Retina (tissue), 1 donor: Measurements from ENCODE around the gene CNDP2.

Experiments
- DNase-seq: peaks from one replicate; pipeline ENCODE4 v3.0.0-alpha.2; 2016

The CNDP2 gene

DNA sequence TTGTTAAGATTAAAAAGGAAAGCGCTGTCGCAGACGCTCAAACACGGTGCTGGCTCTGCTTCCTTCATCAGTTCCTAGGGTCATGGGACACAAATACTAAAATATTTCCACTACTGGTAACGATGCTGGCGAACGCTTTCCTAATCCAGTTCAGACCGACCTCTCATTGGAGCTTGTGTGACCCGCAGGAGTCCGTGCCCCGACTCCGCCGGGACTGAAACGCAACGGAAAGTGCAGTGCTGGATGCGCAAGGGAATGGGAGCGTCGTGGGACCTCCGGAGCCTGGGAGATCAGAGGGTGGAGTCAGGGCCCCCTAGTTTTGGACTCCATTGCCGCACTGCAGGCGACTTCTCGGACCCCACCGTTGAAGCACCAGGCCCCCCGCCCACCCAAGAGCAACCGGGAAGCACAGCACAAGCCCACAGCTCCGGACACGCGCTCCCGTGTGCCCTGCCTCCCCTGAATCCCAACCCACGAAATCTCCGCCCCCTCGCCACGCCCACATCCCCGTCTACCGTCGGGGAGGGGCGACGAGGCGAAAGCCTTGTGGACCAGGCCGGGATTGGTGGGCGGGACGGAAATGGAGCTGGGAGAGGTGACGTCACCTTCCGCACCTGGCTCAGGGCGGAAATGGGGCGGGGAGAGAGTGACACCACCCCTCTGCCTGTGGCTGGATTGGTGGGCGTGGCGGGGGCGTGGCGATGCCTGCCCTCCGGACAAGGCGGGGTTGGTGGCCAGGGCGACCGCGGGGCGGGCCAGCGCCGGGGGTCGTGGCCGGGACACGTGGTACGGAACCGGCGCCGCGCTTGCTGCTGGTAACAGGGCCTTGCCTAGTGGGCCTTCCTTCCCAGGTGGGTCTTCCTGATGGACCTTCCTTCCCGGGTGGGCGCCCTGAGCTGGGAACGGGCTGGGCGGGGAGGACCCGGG lies at the start of gene CNDP2:
TSS of gene CNDP2 (plus strand) at position 783 of the 927 bp plus-strand sequence. CDS start 3,611 bp downstream, outside the sequence.
- peak; percentile 99 for DNase-seq

DNA sequence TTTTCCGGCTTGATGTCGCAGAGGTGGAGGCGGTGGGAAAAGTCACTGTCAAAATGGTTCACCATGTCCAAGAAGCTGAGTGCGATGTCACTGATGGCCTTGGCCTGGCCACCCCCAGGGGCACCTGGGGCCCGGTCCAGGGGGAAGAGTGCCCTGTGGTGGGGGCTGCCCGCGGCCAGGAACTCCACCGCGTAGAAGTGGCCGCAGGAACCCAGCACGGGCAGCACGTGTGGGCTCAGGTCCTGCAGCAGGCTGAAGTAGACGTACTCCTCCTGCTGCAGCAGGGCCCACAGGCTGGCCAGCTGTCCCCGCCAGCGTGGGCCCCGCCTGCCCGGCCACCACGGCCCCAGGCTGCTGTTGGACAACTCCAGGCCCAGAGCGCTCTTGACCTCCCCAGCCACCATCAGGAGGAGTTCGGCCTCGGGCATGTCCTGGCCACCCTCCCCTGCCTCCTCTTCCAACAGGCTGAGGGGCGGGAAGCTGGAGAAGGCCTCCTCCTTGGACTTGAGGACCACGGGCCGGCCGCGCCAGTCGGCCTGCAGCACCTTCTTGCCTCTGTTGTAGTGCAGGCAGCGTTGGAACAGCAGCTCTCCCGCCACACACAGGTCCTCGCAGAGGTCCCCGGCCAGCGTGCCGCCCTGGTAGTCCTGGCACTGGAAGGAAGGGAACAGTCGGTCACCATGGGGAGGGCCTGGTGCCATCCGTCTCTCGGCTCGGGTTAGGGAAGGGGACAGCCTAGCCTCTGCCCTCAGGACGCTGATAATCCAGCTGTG lies 49.3 kb upstream of the CNDP2 start:
- DNase-seq: no peak

DNA sequence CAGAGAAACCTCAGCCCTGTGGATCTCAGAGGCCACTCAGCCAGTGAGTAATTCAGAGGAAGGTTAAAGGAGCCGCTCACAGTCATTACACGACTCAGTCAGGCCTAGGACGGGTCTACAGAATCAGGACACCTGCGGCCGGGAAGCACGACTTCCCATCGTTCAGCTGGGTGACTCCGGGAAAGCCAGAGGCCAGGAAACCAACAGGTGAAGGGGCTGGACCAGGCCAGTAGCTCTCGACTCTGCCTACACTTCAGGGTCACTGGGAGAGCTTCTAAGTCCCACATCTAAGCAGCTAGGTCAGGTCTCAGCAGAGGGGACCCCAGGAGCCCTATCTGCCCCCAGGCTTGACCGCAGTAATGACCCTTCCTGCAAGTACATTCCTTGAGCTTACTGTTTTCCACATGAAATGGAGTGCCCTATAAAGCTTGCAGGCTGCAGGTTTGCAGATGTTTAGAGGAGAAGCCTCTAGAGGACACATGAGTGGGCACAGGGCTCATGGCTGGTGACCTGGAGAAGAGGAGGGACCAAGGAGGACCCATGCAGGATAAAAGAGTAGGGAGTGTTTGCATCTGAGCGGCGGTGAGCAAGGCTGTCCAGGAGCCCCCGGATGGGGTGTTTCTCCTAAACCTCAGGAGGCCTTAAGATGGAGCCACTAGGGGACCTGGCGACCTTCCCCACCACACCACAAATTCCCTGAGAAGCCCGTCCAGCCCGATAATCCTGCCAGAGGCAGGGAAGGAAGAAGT lies 48.6 kb upstream of the CNDP2 start:
- DNase-seq: no peak

DNA sequence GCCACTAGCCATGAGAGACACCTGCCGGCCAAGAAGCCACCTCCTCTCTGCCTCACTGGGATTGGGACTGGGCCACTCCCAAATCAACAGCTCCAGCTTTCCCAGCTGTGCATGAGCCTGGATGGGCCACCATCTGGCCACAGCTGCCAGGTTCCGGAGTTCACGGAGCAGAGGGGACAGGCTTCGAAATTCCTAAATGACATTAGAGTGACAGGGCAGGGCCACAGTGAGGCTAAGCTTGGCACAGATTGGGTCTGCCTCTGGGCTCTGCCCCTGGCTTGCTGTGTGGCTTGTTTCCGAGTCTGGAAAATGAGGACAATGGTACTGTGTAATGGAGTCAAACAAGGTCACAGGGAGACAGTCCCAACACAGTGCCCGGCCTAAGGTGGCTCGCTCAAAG lies 45.5 kb upstream of the CNDP2 start:
- DNase-seq: peak; percentile 48

DNA sequence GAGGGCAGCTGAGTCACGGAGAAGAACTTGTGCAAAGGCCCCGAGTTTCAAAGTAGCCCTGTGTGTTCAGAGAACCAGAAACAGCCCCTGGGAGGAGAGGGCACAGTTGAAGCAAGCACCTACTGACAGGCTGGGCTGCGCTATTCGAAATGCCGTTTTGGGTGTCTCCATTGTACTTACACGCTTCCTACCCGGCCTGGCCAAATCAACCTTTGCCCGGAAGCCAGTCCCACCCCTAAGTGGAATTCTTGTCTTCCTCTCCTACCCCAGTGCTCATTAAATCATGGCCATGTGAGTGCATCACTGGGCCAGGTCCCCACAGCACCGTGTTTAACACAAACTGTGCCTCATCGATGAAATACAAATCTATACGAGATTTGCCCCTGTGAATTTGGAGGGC lies 45.0 kb upstream of the CNDP2 start:
- no peak for DNase-seq

- peak; percentile 91 for DNase-seq
Observed at GRCh38 chr18:74453016-74453566, 43.1 kb upstream of the CNDP2 start.

DNA sequence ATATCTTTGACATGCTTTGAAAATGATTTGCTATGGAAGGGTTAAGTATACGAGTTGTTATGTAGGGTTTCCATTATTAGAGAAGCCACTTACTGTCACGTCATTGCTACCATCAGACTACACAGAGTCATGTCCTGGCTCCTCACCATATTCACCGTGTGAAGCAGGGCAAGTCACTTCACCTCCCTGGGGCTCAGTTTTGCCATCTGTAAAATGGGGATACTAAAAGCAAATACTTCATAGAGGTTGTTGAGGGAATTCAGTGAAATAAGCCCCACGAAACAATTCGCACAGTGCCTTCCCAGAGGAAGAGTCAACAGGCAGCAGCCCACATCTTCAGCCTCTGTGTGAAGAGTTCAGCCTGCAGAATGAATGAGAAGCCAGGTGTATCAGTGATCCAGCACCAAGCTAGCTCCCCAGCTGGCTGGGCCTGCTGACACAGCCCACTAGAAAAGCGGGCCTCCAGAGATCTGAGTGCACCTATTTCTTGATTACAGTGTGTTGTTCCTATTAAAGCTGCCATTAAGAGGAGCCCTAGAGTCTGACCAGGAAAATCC lies 42.4 kb upstream of the CNDP2 start:
- peak; percentile 52 for DNase-seq

- peak; percentile 50 for DNase-seq
Observed at GRCh38 chr18:74454279-74454751, 41.8 kb upstream of the CNDP2 start.

- DNase-seq: no peak
Observed at GRCh38 chr18:74455386-74455785, 40.8 kb upstream of the CNDP2 start.

DNA sequence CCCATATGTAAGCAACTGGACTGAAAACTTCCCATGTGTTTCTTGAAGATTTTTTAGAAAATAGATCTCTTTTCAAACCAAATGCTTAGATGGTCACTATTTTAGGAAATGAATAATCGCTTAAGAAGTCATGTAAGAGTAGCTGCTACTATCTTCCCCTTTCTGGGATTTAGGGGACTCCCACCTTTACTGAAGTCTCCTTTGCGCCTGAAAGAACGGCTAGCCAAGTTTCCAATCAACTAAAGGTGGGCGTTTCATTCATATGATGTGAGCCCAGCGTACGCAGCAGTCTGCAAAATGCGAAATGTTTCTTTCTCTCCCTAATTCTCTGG lies 40.2 kb upstream of the CNDP2 start:
- DNase-seq: no peak

- DNase-seq: peak; percentile 79
Observed at GRCh38 chr18:74456349-74457042, 39.7 kb upstream of the CNDP2 start.

DNA sequence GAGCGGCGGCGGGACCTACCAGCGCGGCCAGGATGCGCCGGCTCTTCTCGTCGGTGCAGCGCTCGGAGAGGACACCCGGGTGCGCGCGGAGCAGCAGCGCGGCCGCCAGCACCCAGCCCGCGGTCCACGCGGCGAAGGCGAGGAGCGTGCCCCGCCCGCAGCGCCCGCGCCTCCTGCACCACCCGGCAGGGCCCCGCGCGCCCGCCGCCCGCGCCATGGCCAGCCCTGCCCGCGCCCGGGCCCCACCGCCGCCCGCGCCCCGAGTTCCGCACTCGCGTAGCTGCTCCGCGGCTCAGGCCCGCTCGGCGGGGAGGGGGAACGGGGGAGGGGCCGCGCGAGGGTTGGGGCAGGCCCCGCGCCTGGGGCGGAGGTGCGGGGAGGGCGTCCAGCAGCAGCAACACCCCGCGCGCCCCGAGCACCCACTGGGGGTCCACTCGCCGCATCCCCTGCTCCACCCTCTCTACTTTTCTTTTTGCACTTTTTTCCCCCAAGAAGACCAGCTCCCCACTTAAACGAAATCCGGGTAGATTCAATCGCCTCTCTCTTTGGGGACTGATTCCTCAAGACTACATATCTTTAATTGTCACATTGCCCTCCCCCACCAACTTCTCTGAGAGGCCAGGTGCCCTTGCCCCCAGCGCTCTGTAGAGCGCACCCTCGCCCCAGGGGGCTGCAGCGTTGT lies 39.0 kb upstream of the CNDP2 start, which contains the start of gene DIPK1C:
TSS of gene DIPK1C (minus strand) at position 266 of the 682 bp plus-strand sequence. CDS start at position 217, 49 bp downstream.
- peak; percentile 55 for DNase-seq

- DNase-seq: peak; percentile 82
Observed at GRCh38 chr18:74457725-74458421, 38.3 kb upstream of the CNDP2 start.

DNA sequence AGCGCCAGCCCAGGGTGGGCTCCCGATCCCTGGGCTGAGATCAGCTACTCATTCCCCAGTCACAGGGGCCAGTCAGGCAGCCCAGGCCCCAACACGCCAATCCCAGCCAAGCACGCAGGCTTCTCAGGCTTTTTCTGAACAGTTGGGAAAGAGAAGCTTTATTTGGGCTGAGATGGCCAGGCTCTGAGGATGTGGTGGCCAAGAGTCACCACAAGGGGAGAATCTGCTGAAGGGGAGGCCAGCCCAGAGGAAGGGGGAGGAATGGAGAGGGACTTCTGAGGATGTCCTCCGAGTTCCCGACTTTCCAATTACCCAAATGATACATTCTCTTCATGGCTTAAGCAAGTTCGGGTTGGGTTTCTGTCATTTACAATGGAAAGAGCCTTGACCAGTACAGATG lies 36.3 kb upstream of the CNDP2 start:
- DNase-seq: peak; percentile 57

- DNase-seq: no peak
Observed at GRCh38 chr18:74460825-74461224, 35.3 kb upstream of the CNDP2 start.

DNA sequence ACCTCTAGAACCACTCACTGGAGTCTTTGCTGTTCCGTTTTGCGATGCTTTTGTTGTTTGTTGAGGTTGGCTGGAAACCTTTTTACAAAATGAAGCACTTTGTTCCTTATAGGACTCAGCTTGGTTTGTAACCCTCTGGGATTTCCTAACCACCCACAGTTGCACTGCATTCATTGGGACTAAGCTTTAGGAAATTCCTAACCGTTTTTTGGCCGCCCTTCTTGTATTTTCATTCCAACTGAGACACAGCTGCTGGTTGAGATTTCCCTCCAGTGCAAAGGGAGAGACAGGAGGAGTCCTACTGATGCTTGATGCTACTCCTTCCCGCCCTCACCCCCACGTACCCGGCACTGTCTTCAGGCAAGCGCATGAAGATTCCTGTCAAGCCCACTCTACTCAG lies 32.9 kb upstream of the CNDP2 start:
- DNase-seq: no peak

DNA sequence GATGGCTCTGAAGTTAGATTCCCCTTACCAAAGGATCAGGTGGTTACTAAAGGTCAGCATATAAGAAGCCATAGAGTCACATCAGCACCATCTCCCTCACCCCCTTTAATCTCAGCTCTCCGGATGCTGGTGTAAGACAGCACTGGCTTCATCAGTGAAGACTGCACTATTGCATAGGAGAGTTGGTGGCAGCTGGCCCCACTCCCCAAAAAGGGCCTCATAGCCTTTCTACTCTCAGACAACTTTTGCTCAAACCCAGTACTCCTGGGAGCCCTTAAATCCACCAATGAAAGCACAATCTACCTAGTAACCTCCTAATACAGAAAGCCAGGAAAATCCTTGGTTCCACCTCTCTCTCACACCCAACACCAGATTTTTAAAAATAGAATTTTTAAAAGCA lies 32.2 kb upstream of the CNDP2 start:
- peak; percentile 25 for DNase-seq

DNA sequence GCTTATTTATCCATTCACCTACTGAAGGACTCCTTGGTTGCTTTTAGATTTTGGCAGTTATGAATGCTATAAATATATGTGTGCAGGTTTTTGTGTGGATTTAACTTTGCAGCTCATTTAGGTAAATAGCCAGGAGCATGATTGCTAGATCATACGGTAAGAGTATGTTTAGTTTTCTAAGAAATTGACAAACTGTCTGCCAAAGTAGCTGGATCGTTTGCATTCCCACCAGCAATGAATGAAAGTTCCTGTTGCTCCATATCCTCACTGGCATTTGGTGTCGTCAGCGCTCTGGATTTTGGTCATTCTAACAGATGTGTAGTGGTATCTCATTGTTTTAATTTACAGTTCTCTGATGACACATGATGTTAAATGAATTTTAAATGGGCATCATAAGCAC lies 30.4 kb upstream of the CNDP2 start:
- DNase-seq: no peak

GRCh38 chr18:74468547-74469061 lies 27.6 kb upstream of the CNDP2 start:
- no peak for DNase-seq

GRCh38 chr18:74472312-74472711 lies 23.9 kb upstream of the CNDP2 start:
- no peak for DNase-seq
